Cardiac fibroblast (primary cell): Measurements from ENCODE around the gene TFEB.

Experiments used
- DNase-seq, 2 donors: peaks; one replicate each; pipeline versions ENCODE4 v3.0.0 to v3.0.0-alpha.2; 2010; ENCODE audit warnings: low read depth in 2 of 2
- H3K4me3 ChIP-seq, 2 donors: replicated peaks in 1 of 2; 1 replicate in 1 of 2; 2 replicates in 1 of 2; pipeline ENCODE4 v1.5.1; 2011; ENCODE audit warnings: low read depth in 2 of 2, low read length in 2 of 2, mild to moderate bottlenecking in 2 of 2, moderate library complexity in 1 of 2
- TF ChIP-seq, protein P1 (sequence below): IDR thresholded peaks from one replicate; pipeline ENCODE4 v1.5.1; 2011; ENCODE audit warnings: low read depth, mild to moderate bottlenecking, low read length, inconsistent platforms

TFEB gene

GRCh38 chr6:41732591-41733359, 2.6 kb downstream of the TFEB start:
- DNase-seq, result peak in 1 of 2 donors; percentile 18
- peak overlapping the region; percentile 51 to 82 for H3K4me3 ChIP-seq
- TF ChIP-seq, protein P1, sequence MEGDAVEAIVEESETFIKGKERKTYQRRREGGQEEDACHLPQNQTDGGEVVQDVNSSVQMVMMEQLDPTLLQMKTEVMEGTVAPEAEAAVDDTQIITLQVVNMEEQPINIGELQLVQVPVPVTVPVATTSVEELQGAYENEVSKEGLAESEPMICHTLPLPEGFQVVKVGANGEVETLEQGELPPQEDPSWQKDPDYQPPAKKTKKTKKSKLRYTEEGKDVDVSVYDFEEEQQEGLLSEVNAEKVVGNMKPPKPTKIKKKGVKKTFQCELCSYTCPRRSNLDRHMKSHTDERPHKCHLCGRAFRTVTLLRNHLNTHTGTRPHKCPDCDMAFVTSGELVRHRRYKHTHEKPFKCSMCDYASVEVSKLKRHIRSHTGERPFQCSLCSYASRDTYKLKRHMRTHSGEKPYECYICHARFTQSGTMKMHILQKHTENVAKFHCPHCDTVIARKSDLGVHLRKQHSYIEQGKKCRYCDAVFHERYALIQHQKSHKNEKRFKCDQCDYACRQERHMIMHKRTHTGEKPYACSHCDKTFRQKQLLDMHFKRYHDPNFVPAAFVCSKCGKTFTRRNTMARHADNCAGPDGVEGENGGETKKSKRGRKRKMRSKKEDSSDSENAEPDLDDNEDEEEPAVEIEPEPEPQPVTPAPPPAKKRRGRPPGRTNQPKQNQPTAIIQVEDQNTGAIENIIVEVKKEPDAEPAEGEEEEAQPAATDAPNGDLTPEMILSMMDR, result no peak

GRCh38 chr6:41732149-41732548, 3.3 kb downstream of the TFEB start:
- TF ChIP-seq, protein P1, result no peak
- no peak for DNase-seq
- no peak overlapping the region for H3K4me3 ChIP-seq

- no peak for DNase-seq
- TF ChIP-seq, protein P1, result no peak
- no peak overlapping the region for H3K4me3 ChIP-seq
Measured at GRCh38 chr6:41731561-41732086, 3.8 kb downstream of the TFEB start.

GRCh38 chr6:41730531-41731436, 4.6 kb downstream of the TFEB start:
- H3K4me3 ChIP-seq, result no peak overlapping the region
- DNase-seq, result peak; percentile 25 to 33

DNA sequence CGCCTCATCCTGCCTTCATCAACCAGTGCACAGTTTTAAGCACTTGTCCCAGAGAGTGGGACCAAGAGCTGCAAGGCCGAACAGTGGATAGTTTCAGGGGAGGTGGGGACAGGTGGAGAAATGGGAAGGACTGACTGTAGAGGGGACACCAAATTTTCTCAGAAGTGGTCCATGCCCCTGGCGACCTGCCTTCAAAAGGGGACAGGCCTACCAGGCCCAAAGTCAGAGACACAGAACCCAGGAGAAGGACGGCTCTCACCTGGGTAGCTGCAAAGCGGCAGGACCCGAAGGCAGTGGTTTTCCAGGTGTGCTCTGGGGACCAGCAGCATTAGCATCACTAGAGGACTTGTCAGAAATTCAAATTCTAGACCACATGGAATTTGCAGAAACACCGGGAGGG, 5.8 kb downstream of the TFEB start:
- no peak overlapping the region for H3K4me3 ChIP-seq
- TF ChIP-seq, protein P1, result no peak
- DNase-seq, result no peak

More at GRCh38 chr6:41730531-41731436, 4.6 kb downstream of the TFEB start:
- TF ChIP-seq, protein P1, result no peak

DNA sequence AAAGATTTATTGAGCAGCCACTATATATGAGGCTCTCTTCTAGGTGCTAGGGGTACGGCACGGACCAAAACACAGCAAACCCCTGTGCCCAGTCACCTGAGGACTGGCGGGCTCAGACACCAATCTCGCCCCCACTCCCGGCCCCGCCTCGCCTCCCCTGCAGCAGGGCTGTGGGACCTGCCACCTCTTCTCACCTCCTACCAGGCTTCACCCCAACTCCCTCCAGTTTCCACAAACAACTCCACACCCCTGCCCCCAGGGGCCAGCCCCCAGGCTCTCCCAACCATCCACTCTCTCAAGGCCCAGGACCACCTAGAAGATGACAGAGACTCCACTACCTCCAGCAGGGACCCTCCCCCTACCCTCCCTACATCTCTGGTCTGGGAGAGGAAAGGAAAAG, 6.5 kb downstream of the TFEB start:
- no peak overlapping the region for H3K4me3 ChIP-seq
- DNase-seq, result no peak
- TF ChIP-seq, protein P1, result no peak
